GM21717 (cell line): ENCODE data around the gene NAGLU.
A peak's percentile ranks its signal among the peaks of the same experiment; 100 is the strongest.
"Not testable (repeated sequence)": the region's sequence is repeated elsewhere in the genome, so short reads cannot be mapped to it uniquely, and the experiment has no call there.

Experiments used
- ATAC-seq: cut with Tn5 transposase; IDR thresholded peaks from one replicate; pipeline ENCODE4 v1.9.1; 2021; ENCODE audit warnings: mild to moderate bottlenecking, moderate library complexity; ENCODE audit not compliant: unreplicated experiment

The NAGLU gene

GRCh38 chr17:42543190-42544079, 7.4 kb downstream of the NAGLU start:
- no peak for ATAC-seq

- ATAC-seq = no peak
Measured at GRCh38 chr17:42544874-42545283, 8.8 kb downstream of the NAGLU start.

- ATAC-seq = not testable (repeated sequence)
Measured at GRCh38 chr17:42545755-42546505, 9.9 kb downstream of the NAGLU start.

GRCh38 chr17:42547001-42547461, 11.0 kb downstream of the NAGLU start:
- ATAC-seq = no peak

DNA sequence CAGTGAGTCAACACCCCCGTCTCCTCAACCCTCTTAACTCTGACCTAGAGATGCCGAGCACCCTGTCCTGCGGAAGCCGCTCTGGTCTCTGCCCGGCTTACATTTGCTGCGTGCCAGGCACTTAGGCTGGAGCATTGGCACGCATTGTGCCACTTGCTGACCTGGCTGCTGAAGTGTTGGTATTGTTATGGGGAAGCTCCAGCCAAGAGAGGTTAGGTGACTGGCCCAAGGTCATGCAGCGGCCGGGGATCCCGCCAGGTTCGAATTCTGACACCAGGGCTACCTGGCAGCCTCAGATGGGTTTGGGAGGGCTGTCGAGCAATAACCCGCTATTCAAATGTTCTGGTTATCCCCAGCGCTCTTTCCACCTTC, 11.6 kb downstream of the NAGLU start:
- ATAC-seq = no peak

DNA sequence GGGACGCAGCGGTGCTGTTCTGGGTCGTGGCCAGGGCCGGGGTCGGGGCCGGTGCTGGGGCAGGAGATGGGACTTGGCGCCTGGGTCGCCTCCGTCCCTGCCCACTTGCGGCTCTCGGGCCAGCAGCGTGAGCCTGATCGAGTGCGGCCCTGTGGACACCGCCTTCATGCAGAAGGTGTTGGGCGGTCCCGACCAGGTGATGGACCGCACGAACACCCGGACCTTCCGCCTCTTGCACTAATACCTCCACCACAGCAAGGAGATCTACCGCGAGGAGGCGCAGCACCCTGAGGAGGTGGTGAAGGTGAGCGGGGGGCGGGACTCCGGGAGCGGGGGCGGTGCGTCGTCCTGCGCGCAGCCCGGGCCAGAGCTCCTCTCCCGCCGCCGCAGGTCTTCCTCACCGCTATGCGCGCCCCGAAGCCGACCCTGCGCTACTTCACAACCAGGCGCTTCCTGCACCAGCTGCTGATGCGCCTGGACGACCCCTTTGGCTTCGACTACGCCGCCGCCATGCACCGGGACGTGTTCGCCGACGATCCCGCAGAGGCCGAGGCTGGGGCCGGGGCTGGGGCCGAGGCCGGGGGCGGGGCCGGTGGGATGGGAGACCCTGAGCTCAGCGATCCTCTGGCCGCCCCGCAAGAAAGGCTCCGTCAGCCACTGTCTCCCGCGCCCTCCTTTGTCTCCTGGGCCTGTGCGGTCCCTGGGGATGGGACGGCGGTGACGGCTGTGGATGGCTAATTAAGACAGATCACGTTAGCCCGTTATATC, 12.2 kb downstream of the NAGLU start:
- ATAC-seq = no peak

DNA sequence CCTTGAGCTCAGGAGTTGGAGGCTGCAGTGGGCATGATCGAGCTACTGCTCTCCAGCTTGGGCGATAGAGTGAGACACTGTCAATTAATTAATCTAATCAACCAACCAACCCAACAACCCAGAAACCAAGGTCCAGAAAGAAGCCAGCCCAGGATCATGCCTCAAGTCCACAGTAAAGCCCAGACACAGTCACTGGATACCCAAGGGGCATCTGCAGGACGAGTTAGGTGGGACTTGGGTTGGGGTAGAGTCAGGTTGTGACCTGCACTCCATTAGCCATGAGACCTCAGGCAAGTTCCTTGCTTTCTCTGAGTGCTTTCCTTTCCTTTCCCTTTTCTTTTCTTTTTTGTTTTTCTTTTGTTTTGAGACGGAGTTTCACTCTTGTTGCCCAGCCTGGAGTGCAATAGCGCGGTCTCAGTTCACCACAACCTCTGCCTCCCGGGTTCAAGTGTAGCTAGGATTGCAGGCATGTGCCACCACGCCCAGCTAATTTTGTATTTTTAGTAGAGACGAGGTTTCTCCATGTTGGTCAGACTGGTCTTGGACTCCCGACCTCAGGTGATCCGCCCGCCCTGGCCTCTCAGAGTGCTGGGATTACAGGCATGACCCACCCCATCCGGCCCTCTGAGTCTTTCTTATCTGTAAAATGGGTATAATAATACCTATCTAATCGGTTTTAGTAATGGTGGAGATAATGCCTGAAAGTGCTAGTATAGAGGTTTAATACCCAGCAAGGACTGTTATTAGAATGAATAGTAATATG, 13.1 kb downstream of the NAGLU start:
- ATAC-seq = no peak

DNA sequence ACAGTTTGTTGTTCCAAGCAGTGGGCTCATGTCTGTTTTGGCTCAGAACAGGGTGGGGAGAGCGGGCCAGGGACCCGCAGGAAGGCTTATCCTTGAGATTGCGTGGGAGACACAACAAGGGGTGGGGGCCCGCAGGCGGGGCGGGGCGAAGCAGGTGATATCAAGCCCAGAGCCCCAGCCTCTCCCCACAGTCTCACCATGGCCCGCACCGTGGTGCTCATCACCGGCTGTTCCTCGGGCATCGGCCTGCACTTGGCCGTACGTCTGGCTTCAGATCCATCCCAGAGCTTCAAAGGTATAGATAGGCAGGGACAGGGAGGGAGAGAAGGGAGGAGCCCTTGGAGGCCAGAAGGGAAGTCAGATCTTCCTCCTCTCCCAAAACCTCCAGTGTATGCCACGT, 16.7 kb downstream of the NAGLU start, which contains the start of gene HSD17B1:
HSD17B1 (plus strand) TSS at position 188 of the 400 bp plus-strand sequence; CDS start at position 199, 11 bp downstream.
- not testable (repeated sequence) for ATAC-seq

DNA sequence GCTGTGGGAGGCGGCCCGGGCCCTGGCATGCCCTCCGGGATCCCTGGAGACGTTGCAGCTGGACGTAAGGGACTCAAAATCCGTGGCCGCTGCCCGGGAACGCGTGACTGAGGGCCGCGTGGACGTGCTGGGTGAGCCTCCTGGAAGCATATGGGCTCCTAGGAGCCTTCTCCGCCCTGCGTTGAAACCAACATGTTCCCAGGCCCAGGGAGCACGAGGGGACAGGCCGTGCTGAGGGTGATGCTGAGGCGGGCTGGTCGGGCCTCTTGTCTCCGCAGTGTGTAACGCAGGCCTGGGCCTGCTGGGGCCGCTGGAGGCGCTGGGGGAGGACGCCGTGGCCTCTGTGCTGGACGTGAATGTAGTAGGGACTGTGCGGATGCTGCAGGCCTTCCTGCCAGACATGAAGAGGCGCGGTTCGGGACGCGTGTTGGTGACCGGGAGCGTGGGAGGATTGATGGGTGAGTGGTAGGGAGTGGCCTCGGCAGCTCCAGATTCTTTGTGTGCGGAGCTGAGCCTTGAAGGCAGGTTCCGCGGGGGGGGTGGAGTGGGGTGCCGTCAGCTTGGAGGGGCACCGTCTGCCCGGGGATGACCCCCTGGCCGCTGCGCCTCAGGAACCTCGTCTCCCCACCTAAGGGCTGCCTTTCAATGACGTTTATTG, 17.2 kb downstream of the NAGLU start:
- ATAC-seq = no peak

DNA sequence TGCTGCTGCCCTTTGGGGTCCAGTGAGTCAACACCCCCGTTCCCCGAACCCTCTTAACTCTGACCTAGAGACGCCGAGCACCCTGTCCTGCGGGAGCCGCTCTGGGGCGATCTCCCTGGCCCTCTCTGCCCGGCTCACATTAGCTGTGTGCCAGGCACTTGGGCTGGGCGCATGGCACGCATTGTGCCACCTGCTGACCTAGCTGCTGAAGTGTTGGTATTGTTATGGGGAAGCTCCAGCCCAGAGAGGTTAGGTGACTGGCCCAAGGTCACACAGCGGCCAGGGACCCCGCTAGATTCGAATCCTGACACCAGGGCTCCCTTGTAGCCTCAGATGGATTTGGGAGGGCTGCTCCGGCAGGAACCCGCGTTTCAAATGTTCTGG, 17.8 kb downstream of the NAGLU start:
- no peak for ATAC-seq

DNA sequence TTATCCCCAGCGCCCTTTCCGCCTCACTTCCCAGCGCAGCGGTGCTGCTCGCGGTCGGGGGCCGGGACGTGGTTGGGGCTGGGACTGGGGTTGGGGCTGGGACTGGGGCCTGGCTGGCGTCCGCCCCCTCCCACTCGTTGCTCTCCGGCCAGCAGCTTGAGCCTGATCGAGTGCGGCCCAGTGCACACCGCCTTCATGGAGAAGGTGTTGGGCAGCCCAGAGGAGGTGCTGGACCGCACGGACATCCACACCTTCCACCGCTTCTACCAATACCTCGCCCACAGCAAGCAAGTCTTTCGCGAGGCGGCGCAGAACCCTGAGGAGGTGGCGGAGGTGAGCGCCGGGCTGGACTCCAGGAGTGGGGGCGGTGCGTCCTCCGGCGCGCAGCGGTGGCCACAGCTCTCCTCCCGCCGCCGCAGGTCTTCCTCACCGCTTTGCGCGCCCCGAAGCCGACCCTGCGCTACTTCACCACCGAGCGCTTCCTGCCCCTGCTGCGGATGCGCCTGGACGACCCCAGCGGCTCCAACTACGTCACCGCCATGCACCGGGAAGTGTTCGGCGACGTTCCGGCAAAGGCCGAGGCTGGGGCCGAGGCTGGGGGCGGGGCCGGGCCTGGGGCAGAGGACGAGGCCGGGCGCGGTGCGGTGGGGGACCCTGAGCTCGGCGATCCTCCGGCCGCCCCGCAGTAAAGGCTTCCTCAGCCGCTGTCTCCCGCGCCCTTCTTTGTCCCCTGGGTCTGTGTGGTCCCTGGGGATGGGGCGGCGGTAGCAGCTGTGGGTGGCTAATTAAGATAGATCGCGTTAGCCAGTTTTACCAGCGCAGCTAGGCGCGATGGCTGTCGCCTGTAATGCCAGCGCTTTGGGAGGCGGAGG, 18.4 kb downstream of the NAGLU start:
- ATAC-seq = peak; percentile 50

DNA sequence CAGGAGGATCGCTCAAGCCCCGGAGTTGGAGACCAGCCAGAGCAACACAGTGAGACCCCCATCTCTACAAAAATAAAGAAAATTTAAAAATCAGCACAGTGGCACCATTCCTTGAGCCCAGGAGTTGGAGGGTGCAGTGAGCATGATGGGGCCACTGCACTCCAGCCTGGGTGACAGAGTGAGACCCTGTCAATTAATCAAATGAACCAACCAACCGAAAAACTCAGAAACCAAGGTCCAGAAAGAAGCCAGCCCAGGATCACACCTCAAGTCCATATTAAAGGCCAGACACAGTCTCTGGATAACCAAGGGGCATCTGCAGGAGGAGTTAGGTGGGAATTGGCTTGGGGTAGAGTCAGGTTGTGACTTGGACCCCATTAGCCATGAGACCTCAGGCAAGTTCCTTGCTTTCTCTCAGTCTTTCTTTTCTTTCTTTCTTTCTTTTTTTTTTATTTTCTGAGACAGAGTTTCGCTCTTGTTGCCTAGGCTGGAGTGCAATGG, 19.1 kb downstream of the NAGLU start:
- ATAC-seq = no peak

DNA sequence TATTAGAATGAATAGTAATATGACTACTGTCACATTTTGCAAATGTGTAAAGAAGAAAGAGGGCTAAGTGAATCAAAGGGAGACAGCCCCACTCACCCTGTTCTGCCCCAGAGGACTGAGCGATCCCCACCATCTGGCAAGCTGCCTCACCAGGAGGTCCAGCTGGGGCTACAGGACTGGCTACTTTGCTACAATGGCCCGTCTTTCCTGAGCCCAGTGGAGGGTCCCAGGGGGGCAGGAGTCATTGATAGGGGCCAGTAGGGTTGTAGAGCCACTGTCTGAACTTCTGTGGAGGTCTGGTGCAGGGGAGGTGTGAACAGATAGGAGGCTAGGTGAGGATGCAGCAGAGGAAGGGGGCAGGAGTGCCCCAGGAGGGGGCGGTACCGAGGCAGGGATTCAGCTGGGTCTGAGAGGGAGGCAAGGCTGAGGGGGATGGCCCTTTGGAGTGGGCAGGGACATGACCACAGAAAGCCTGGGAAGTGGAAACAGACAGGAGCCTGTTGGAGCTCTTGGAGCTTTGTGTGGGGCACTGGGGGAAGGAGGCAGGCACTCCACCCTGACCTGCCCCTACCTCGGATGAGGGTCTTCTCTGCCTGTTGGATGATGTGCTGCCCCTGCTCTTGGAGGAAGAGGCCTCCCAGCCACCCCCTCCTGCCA, 20.0 kb downstream of the NAGLU start:
- not testable (repeated sequence) for ATAC-seq

- ATAC-seq = no peak
Measured at GRCh38 chr17:42559075-42559474, 23.0 kb downstream of the NAGLU start.

DNA sequence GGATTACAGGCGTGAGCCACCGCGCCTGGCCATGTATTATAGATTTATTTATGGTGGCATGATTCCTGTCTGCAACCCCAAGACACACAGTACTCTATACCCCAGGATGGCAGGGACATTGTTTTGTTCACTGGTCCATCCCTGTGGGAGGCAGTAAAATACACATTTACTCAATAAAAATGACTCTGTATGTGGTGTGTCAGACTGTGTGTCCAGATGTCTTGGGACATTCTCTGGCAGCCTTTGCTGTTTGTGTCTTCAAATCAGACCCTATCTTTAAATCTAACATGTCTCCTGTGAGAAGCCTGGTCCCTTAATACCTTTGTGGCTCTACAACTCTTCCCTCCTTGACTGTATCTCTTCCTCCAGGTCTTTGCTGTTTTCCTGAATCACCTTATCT, 24.2 kb downstream of the NAGLU start:
- no peak for ATAC-seq

- ATAC-seq = peak; percentile 43
Measured at GRCh38 chr17:42561897-42562387, 25.9 kb downstream of the NAGLU start, which contains the start of gene COASY. TSS of gene COASY (plus strand) at chr17:42562148. CDS start at chr17:42562623, 475 bp downstream.

DNA sequence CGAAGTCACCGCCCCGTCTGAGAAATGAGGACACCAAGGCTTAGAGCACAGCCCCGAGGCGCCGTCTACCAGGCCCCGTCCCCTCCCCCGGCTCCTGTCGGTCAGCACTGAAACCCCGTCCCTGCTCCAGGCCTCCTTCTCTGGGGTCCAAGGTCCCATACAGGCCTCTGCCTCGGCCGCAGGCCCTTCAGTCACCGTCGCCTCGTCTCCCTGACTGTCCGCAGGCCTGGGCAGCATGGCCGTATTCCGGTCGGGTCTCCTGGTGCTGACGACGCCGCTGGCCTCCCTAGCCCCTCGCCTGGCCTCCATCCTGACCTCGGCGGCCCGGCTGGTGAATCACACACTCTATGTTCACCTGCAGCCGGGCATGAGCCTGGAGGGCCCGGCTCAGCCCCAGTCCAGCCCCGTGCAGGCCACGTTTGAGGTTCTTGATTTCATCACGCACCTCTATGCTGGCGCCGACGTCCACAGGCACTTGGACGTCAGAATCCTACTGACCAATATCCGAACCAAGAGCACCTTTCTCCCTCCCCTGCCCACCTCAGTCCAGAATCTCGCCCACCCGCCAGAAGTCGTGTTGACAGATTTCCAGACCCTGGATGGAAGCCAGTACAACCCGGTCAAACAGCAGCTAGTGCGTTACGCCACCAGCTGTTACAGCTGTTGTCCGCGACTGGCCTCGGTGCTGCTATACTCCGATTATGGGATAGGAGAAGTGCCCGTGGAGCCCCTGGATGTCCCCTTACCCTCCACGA, 26.5 kb downstream of the NAGLU start:
- ATAC-seq = no peak
